HG03025 (cell line): Measurements from ENCODE around the gene NPIPB6.
A peak's percentile ranks its signal among the peaks of the same experiment; 100 is the strongest.
"Not testable (repeated sequence)": the region's sequence is repeated elsewhere in the genome, so short reads cannot be mapped to it uniquely, and the experiment has no call there.

Experiments
- ATAC-seq: cut with Tn5 transposase; IDR thresholded peaks from one replicate; pipeline ENCODE4 v1.9.1; 2021; ENCODE audit warnings: mild to moderate bottlenecking, moderate library complexity; ENCODE audit not compliant: unreplicated experiment, low FRiP score

NPIPB6 gene

GRCh38 chr16:28363408-28363807 is at the start of gene NPIPB6:
Gene NPIPB6, minus strand, starts transcription at chr16:28363508. Its CDS starts 686 bp downstream, at chr16:28362822.
- ATAC-seq, result not testable (repeated sequence)

- ATAC-seq, result peak; percentile 91
Measured at GRCh38 chr16:28403220-28404072, 40.1 kb upstream of the NPIPB6 start, which contains the start of gene EIF3CL. Gene EIF3CL, minus strand, starts transcription at chr16:28403841. Its CDS starts 223 bp downstream, at chr16:28403618.

- ATAC-seq, result not testable (repeated sequence)
Measured at GRCh38 chr16:28392054-28392453, 28.7 kb upstream of the NPIPB6 start.

GRCh38 chr16:28382177-28382867 is 19.0 kb upstream of the NPIPB6 start:
- ATAC-seq, result not testable (repeated sequence)

GRCh38 chr16:28377822-28378221 is 14.5 kb upstream of the NPIPB6 start:
- not testable (repeated sequence) for ATAC-seq

- not testable (repeated sequence) for ATAC-seq
Measured at GRCh38 chr16:28377108-28377625, 13.9 kb upstream of the NPIPB6 start.

GRCh38 chr16:28375115-28375514 is 11.8 kb upstream of the NPIPB6 start:
- ATAC-seq, result not testable (repeated sequence)

GRCh38 chr16:28374281-28374680 is 11.0 kb upstream of the NPIPB6 start:
- ATAC-seq, result not testable (repeated sequence)

- not testable (repeated sequence) for ATAC-seq
Measured at GRCh38 chr16:28367926-28368325, 4.6 kb upstream of the NPIPB6 start.

GRCh38 chr16:28364268-28365173 is 1.2 kb upstream of the NPIPB6 start:
- peak; percentile 80 for ATAC-seq

GRCh38 chr16:28362600-28362999 is 708 bp downstream of the NPIPB6 start:
- ATAC-seq, result not testable (repeated sequence)

- not testable (repeated sequence) for ATAC-seq
Measured at GRCh38 chr16:28338230-28338629, 25.1 kb downstream of the NPIPB6 start.

- ATAC-seq, result not testable (repeated sequence)
Measured at GRCh38 chr16:28336940-28337710, 26.2 kb downstream of the NPIPB6 start.

GRCh38 chr16:28335678-28336077 is 27.6 kb downstream of the NPIPB6 start:
- not testable (repeated sequence) for ATAC-seq

GRCh38 chr16:28332632-28333031 is 30.7 kb downstream of the NPIPB6 start:
- not testable (repeated sequence) for ATAC-seq

GRCh38 chr16:28330981-28331380 is 32.3 kb downstream of the NPIPB6 start:
- not testable (repeated sequence) for ATAC-seq

GRCh38 chr16:28330232-28330631 is 33.1 kb downstream of the NPIPB6 start:
- not testable (repeated sequence) for ATAC-seq

- no peak for ATAC-seq
Measured at GRCh38 chr16:28326881-28327610, 36.3 kb downstream of the NPIPB6 start.

- no peak for ATAC-seq
Measured at GRCh38 chr16:28324887-28325279, 38.4 kb downstream of the NPIPB6 start.
